ENCODE measurements around the gene NAMPT.

GRCh38 chr7:106327538-106328481, 43.0 kb upstream of the NAMPT start:
- TF ChIP-seq CTCF (IDR thresholded peaks at IDR 0.05) (no peak), POLR2AphosphoS5 (IDR thresholded peaks at IDR 0.05) (no peak)

Measured in suprapubic skin (tissue), 3 donors.